Inflammatory macrophage (primary cell): ENCODE data around the gene TANGO2.

Experiments used
- DNase-seq, 2 donors: peaks; one replicate each; pipeline ENCODE4 v3.0.0-alpha.2; 2020 to 2022

Gene TANGO2

DNA sequence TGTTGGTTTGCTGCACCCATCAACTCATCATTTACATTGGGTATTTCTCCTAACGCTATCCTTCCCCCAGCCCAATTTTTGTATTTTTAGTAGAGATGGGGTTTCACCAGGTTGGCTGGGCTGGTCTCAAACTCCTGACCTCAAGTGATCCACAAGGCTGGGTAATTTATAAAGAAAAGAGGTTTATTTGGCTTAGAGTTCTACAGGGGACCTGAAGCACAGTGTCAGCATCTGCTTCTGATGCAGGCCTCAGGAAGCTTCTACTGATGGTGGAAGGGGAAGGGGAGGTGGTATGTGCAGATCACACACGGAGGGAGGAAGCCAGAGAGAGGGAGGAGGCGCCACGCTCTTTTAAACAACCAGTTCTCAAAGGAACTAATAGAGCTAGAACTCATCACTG is 25.8 kb downstream of the TANGO2 start:
- no peak for DNase-seq

DNA sequence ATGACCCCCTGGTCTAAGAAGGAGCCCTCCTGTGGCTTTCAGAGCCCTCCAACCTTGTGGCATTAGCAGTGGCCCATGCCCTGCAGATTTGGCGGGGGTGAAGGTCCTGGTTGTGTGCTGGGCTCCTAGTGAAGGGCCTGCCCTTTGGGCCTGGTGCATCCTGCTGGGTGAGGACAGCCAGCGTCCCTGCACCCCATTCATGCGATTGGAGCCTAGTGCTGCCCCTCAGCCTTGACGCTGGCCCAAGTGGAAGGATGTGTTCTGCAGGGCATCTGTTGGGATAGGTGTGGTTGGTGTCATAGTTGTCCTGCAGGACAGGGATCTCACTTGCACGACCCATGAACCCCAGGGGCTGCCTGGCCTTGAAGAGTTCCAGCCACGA is 31.0 kb downstream of the TANGO2 start:
- DNase-seq, result no peak

DNA sequence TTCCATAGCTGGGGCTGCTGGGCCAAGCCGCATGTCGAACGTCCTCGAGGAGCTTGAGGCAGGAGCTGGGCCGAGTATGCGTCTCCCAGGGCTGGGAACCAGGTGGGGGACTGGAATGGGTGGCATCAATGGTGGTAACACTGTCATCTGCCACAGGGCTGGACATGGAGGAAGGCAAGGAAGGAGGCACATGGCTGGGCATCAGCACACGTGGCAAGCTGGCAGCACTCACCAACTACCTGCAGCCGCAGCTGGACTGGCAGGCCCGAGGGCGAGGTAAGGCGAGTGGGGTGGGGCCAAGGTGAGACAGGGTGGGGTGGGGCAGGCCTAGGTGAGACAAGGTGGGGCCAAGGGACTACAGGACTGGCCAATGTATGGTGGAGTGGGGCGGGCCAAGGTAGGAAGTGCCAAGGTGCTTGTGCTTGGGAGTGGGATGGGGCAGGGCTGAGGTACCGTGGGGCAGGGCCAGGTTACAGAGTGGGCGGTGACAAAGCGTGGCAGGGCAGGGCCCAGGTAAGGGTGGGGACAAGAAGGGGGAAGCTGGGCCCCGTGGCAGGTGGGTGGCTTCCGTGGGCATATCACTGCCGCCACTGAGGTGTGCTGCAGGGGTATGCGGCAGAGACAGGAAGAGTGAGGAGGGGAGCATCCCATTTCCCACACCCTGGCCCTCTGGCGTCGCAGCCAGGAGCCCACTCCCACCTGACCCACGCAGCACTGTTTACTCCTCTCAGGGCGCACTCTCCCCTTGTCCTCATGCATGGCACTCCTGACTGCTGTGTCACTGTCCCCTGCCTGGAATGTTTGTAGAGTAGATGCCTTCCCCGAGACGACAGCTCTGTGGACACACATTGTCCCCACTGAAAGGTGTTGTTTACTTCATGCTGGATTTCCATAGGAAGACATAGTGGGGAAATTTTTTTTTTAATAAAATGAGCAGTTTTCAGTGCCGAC is 31.7 kb downstream of the TANGO2 start:
- no peak for DNase-seq

DNA sequence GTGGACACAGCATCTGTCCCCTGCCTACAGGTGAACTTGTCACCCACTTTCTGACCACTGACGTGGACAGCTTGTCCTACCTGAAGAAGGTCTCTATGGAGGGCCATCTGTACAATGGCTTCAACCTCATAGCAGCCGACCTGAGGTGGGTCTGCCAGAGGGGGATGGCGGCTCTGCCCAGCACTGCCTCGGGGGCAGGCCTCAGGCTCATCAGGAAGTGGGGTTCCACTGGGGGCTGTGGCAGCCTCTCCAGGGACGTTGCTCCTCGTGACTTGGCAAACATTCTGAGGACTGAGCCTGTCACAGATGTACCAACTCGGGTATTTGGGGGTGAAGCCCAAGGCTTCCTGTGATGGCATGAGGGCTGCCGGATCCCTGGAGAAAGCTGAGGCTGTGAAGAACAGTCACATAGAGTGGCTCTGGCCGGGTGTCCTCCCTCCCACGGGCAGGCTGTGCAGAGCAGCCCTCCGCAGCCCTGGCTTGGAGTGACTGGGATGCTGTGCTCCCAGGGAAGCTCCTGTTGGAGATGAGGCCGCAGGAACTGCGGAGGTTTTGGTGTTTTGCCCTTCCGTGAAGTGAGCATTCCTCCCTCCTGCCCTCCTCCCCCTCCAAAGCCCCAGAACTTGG is 32.6 kb downstream of the TANGO2 start:
- DNase-seq, result no peak

DNA sequence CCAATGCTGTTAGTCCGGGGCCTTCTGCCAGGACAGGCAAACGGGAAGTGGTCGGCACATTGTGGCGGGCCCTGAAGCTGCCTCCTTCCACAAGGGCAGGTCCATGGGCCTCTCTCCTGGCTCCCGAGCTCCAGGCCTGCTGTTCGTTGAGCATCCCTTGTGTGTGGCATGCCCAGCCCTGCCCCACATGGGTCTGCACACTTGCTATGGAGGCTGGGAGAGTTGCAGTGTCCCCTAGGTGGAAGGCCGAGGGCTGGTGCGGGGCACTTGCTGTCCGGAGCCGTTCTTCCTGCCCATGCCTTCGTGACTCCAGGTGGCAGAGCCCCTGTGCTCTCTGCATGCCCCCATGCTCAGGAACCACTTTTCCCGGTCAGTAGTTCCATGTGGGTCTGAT is 33.1 kb downstream of the TANGO2 start:
- DNase-seq, result no peak

DNA sequence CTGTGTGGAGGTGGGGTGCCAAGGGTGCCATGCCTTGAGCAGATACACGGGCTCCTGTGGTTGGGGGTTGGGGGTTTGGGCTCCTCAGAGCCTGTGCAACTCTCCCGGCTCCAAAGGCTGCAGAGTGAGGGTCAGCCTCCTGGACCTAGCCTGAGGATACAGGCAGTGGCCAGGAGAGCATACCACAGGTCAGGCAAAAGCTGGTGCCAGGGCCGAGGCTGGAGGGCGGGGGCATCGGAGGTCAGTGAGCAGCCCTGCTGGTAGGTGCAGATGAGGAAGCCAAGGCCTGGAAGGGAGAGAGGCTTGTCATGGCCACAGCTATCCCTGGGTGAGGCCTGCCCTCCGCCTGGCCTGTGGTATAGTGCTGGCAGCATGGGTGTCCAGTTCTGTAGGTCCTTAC is 33.6 kb downstream of the TANGO2 start:
- DNase-seq, result no peak

DNA sequence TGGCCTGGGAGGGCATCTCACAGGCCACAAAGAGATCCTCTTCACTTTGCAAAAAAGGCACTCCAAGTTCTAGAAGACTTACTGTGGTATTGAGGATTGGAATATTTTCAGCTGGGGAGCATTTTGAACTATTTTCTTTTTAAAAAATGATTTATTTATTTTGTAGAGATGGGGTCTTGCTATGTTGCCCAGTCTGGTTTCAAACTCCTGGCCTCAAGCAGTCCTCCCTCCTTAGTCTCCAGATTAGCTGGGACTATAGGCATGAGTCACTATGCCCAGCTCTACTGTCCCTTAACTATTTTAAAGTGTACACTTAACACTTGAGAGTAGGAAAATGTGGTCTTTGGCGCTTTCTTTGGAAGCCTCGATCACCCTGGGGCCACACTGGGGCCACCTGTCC is 34.2 kb downstream of the TANGO2 start:
- DNase-seq, result no peak

DNA sequence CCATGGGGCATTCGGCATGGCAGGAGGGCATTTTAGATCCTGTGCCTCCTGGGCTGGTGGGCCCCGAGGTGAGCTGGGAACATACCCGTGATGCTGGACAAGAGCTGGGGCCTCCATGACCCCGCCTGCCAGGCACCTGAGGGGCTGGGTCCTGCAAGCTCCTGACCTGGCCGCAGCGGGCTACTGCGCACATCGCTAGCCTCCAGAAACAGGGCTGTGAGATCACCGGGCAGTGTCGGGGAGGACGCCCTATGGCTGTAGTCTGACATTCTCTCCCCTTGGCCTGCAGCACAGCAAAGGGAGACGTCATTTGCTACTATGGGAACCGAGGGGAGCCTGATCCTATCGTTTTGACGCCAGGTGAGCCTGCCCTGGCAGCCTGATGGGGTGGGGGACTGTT is 34.7 kb downstream of the TANGO2 start:
- DNase-seq, result no peak

DNA sequence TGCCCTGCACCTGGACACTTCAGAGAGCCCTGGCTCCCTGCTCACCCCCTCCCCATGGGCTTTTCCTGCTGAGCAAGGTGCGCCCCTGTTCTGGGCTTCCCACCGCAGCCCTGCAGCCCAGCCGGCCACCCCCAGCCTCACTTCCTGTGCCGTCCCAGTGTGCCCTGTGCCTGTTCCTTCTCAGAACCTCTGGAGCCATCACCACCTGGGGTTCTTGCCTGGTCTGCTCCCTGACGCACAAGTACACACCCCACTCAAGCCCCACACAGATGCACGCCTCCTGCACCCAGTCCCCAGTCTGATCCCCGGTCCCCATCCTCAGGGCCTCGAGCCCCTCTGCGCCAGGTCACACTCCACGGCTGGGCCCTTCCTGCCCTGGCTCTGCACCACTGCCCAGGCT is 35.3 kb downstream of the TANGO2 start:
- no peak for DNase-seq

DNA sequence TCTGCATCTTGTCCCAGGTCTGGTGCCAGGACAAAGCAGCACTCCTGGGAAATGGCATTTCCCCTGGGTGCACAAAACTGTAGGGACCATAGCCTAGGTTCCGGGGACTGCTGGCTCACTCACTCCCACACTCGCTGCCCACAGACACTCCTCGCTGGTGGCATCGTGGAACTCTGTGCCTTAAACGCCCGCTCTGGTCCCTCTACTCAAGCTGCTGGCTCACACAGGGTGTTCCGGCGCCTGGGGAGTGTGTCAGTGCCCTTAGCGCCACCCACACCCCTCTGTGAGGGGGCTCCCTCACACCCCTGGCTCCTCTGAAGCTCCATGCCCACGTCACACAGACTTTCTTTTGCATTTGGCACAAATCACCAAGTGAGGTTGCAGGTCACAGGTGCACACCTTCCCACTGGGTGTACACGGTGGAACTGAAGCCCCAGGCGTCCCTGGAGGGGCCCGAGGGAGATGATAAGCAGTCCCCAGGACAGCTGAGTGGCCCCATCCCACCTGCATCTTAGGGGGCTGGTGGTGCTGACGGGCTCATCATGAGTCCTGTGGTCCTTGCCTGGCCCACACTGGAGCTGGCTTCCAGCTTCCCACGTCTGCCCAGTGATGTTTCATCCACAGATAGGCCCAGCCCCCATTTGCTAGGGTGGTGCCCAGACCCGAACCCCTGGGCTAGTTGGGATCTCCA is 35.9 kb downstream of the TANGO2 start:
- no peak for DNase-seq

DNA sequence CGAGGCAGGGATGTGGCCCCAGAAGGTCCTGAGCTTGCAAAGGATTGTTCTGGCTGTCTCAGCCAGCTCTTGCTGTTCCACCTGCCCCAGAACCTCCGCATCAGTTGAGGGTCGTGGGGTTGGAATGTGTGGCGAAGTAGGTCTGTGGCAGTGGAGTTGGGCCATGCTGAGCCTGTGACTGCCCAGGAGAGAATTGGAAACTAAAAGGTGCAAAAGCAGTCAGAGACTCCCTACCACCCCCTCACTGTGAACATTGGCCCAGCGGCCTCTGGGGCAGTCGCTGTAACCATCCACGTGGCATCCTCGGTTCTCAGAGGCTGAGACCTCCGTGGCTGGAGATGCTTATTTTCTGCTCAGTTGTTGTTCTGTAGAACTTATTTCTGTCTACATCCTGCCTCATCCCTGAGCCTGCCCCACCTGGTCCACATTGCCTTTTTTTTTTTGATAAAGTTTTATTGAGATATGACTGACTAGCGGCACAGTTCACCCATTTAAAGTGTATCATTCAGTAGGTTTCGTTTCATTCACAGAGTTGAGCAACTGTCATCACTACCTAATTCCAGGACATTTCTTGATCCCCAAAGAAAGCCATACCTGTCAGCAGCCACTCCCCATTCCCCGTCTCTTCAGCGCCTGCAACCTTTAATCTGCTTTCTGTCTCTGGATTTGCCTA is 36.8 kb downstream of the TANGO2 start:
- no peak for DNase-seq

DNA sequence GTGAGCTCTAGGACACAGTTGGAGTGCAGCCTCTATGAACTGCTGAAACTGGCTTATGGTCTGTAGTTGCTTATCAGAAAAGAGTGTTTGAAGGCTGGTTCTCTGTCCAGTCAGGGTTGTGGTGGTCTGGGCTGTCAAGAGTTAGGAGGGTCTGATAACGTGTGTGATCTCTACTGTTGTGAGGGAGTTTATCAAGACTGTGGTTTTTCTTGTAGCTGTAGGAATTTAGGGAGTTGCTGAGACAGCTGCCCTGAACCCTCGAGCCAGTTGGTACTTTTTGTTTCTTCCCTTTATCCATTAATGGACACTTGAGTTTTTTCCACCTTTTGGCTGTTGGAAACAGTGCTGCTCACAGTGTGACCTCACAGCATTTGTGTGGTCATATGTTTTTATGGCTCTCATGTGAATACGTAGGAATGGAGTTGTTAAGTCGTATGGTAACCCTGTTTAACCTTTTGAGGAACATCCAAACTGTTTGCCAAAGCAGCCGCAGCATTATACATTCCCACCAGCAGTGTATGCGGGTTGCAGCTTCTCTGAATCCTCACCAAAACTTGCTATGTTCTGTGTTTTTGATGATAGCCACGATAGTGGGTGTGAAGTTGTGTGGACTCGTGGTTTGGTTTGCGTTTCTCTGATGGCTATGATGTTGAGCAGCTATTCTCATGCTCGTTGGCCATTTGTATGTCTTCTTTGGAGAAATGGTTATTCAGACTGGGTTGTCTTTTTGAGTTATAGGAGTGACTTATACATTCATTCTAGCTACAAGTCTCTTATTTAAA is 38.3 kb downstream of the TANGO2 start:
- no peak for DNase-seq

DNA sequence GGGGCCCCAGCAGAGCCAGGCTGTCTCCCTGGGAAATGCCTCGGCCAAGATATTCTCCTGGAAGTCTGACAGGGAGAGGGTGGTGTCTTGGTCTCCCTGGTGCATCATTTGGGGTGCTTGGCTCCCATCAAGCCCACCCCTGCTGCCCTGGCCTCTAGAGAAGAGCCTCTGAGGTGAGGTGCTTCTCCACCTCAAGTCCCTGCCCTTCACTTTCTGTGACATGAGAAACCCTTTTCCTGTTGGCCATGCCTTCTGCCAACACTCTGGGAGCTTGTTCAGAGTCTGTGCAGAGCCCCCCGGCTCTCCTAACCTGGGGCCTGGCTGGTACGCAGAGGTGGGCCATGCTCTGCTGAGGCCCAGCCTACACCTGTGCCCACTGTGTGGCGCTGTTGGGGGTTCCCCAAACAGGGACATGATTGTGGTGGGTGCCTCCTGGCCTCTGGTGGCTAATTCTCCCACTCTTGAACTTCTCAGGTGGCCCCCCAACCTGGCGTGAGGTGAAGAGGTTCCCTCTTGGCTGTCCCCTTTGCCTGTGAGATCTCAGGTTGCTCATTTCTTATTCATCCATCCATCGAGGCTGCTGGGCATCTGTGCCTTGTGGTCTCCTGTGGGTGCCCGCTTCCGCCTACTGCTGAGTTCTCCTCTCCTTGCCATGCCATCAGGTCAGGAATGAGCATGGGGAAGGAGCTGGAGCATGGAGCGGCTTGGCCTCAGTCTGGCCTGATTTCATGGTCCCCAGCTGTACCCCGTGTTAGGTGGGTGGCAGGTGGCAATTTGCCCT is 40.0 kb downstream of the TANGO2 start:
- DNase-seq, result no peak

DNA sequence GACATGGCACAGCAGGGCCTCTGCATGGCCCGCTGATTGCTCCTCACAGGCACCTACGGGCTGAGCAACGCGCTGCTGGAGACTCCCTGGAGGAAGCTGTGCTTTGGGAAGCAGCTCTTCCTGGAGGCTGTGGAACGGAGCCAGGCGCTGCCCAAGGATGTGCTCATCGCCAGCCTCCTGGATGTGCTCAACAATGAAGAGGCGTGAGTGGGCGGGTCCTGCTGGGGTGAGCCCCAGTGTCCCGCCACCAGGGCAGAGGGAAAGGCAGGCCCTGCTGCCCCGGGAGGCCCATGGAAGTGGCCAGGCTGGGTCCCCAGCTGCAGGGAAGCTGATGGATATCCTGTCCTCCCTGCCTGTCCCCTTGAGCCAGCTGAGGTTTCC is 40.6 kb downstream of the TANGO2 start:
- peak in 1 of 2 donors; percentile 22 for DNase-seq

DNA sequence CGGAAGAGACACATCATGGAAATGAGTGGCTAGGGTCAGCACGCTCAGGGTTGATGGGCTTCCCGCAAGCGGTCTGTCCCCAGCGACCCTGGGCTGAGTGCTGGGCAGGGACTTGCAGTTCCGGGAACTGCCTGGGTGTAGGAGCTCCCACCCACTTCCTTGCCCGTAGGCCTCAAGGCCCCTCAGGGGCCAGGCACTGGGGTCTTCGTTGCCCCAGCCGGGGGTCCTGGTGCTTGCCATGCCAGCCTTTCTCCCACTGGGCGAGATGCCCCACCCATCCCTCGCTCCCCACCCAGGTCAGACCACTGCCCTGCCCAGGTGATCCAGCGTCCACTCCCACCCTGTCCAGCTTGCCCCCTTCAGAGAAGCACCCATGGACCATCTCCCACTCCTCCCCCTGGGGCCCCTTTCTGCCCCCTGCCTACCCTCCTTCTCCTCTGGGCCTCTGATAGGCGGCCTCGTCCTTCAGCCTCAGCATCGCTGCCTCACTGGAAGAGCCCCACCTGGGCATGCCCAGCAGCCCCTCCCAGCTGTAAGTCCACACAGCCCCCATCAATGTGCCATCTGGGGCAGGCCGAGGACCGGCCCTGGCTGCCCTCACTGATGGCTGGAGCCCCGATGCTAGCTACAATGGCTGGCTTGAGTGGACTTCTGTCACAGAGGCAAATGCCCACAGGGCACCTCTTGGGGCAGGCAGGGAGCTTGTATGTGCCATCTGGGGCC is 41.3 kb downstream of the TANGO2 start:
- no peak for DNase-seq

DNA sequence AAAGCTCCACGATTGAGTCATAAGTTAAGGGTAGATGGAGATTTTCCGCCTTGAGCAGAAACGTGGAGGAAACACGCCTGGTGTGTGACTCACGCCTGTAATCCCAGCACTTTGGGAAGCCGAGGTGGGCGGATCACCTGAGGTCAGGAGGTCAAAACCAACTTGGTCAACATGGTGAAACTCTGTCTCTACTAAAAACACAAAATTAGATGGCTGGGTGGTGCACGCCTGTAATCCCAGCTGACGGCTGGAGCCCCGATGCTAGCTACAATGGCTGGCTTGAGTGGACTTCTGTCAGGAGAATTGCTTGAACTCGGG is 41.8 kb downstream of the TANGO2 start:
- DNase-seq, result no peak

DNA sequence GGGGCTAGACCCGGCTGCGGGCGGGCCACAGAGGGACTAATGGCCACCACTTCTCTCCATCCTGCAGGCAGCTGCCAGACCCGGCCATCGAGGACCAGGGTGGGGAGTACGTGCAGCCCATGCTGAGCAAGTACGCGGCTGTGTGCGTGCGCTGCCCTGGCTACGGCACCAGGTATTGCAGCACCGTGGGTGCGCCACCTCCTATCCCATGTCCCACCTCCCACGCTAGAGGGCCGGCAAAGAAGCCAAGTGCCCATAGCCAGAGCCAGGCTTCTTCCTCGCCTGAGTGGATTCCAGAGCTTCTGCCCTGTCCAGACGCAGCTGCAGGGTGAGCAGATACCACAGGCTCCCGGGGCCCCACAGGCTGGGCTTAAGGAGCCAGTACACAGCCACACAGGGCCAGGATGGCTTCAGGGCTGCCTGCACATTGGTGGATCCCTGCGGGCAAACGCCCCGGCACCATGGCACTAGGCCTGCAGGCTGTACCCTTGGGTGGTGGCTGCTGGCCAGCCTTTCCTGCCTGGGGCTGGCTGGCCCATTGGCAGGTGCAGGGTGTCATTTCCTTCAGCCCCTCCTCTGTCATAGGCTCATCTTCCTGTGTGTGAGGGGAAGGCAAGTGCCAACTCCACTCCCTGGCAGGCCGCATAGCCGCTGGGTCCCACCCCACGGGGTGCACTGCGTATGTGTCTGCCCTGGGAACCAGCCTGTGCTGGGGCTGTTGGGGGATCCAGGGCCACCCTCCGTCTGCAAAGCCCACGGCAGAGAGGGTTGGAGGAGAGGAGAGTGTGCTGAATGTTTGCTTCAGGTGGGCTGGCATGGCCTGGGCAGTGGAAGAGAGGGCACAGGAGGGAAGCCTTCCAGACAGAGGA is 42.6 kb downstream of the TANGO2 start:
- DNase-seq, result no peak

DNA sequence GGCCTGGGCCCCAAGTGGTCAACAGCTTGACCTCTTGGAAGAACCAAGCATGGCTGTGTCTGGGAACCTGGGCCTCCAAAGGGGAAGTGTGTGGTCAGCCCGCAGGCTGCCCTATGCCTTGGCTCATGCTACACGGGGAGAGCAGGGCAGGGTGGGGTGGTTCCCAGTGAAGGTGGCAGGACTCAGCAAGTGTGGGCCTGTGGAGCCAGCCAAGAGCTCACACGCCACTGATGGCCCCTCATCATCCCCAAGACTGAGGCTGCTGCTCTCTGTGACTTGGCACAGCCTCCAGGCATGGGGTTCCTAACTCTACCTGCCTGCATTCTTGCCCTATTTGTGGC is 43.2 kb downstream of the TANGO2 start:
- no peak for DNase-seq

DNA sequence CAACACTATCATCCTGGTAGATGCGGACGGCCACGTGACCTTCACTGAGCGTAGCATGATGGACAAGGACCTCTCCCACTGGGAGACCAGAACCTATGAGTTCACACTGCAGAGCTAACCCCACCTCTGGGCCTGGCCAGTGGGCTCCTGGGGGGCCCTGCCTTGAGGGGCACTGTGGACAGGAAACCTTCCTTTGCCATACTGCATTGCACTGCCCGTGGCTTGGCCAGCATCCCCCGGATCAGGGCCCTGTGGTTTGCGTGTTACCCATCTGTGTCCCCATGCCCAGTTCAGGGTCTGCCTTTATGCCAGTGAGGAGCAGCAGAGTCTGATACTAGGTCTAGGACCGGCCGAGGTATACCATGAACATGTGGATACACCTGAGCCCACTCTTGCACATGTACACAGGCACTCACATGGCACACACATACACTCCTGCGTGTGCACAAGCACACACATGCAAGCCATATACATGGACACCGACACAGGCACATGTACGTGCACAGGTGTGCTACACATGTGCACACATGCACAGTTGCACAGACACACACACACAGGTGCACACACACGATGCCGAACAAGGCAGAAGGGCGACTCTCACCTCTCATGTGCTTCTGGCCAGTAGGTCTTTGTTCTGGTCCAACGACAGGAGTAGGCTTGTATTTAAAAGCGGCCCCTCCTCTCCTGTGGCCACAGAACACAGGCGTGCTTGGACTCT is 43.8 kb downstream of the TANGO2 start:
- DNase-seq, result no peak
